ENCODE data around the gene CNTN4. TPM values are rescaled to one million over a fixed set of nuclear protein-coding genes. Genes with fewer than 3 reads are reported as not detected.

The CNTN4 gene
- total and polyA plus RNA-seq, 8 donors: 2.5 to 10.8 (median 5.1) TPM

GRCh38 chr3:2889736-2890135, 791.1 kb downstream of the CNTN4 start:
- no peak for FAIRE-seq
- no peaks in the 10 kb centered on the region for H3K27me3 ChIP-seq
- DNase-seq: no peak
- no peak overlapping the region for H3K27ac ChIP-seq
- H3K4me1 ChIP-seq: no peaks in the 10 kb centered on the region
- H3K4me3 ChIP-seq: no peak overlapping the region
- 39 to 65% methylated on average over 2 of the region's 2 CpGs for WGBS, 2 donors
- no peak for ATAC-seq
- no peaks in the 10 kb centered on the region for H3K9me3 ChIP-seq
- H3K36me3 ChIP-seq: no peaks in the 10 kb centered on the region
- no peak for TF ChIP-seq CTCF (IDR thresholded peaks at IDR 0.05)
- intact Hi-C loops (cut with DNase I): no loop called here

GRCh38 chr3:2896308-2896939, 797.8 kb downstream of the CNTN4 start:
- Histone ChIP-seq H3K4me1 (no peaks in the 10 kb centered on the region), H3K36me3 (no peaks in the 10 kb centered on the region), H3K27ac (no peak overlapping the region), H3K27me3 (no peaks in the 10 kb centered on the region), H3K4me3 (no peak overlapping the region), H3K9me3 (no peaks in the 10 kb centered on the region)
- DNase-seq (no peak), FAIRE-seq (no peak), ATAC-seq (no peak)
- 72 to 86% methylated on average over 3 of the region's 3 CpGs for WGBS, 2 donors
- intact Hi-C loops (cut with DNase I): no loop called here
- TF ChIP-seq CTCF (IDR thresholded peaks at IDR 0.05): no peak

- no peak for TF ChIP-seq CTCF (IDR thresholded peaks at IDR 0.05)
- Histone ChIP-seq H3K4me1 (no peaks in the 10 kb centered on the region), H3K27me3 (no peaks in the 10 kb centered on the region), H3K4me3 (no peak overlapping the region), H3K36me3 (no peaks in the 10 kb centered on the region), H3K27ac (no peak overlapping the region), H3K9me3 (no peaks in the 10 kb centered on the region)
- 48 to 61% methylated on average over 4 of the region's 4 CpGs for WGBS, 2 donors
- FAIRE-seq (no peak), ATAC-seq (no peak), DNase-seq (no peak)
- intact Hi-C loops (cut with DNase I): no loop called here
Measured at GRCh38 chr3:2897821-2898220, 799.2 kb downstream of the CNTN4 start.

- no peak for ATAC-seq
- intact Hi-C loops (cut with DNase I): no loop called here
- no peak for DNase-seq
- no peaks in the 10 kb centered on the region for H3K4me1 ChIP-seq
- no peaks in the 10 kb centered on the region for H3K27me3 ChIP-seq
- no peak overlapping the region for H3K4me3 ChIP-seq
- no peaks in the 10 kb centered on the region for H3K9me3 ChIP-seq
- TF ChIP-seq CTCF (IDR thresholded peaks at IDR 0.05): no peak
- no peak for FAIRE-seq
- no peaks in the 10 kb centered on the region for H3K36me3 ChIP-seq
- 7% methylated on average over 1 of the region's 1 CpG for WGBS, 2 donors
- H3K27ac ChIP-seq: no peak overlapping the region
Measured at GRCh38 chr3:2898591-2899353, 800.1 kb downstream of the CNTN4 start.

GRCh38 chr3:2904054-2904453, 805.4 kb downstream of the CNTN4 start:
- no peaks in the 10 kb centered on the region for H3K9me3 ChIP-seq
- TF ChIP-seq CTCF (IDR thresholded peaks at IDR 0.05): no peak
- WGBS, 2 donors: 51 to 58% methylated on average over 2 of the region's 2 CpGs
- no peak overlapping the region for H3K4me3 ChIP-seq
- no peaks in the 10 kb centered on the region for H3K27me3 ChIP-seq
- H3K36me3 ChIP-seq: no peaks in the 10 kb centered on the region
- H3K4me1 ChIP-seq: no peaks in the 10 kb centered on the region
- DNase-seq (no peak), ATAC-seq (no peak), FAIRE-seq (no peak)
- intact Hi-C loops (cut with DNase I): no loop called here
- no peak overlapping the region for H3K27ac ChIP-seq
